Endothelial cell of umbilical vein (primary cell): ENCODE data around the gene DET1. TPM values are rescaled to one million over a fixed set of nuclear protein-coding genes. Genes with fewer than 3 reads are reported as not detected.

ENCODE experiments used
- BruUV-seq: library from RNA; stranded (reverse); fragments of 400-500 nt; replicated peaks from 2 replicates; lab custom pipeline; 2021; lab: Mats Ljungman, UMichigan
- CTCF ChIA-PET: fragments of 300-600, 350-600 bp; sonication (Branson Sonifier 250); formaldehyde crosslinking; loops from one replicate; lab custom pipeline; 2021; ENCODE audit warnings: antibody characterized with exemption, inconsistent platforms; lab: Charles Lee
- POLR2A ChIA-PET: fragments of 300-600, 350-600 bp; sonication (Branson Sonifier 250); formaldehyde crosslinking; loops from one replicate; lab custom pipeline; 2021; ENCODE audit warnings: antibody characterized with exemption, inconsistent platforms; lab: Charles Lee
- DNase-seq: peaks from one replicate; pipeline ENCODE4 v3.0.0-alpha.2; 2011; ENCODE audit warnings: low read depth, low spot score
- FAIRE-seq: peaks from 2 replicates; lab custom pipeline; 2011; peaks lifted over from hg19 to GRCh38; lab: Jason Lieb, UNC
- H2AFZ ChIP-seq: 2 replicates; pipeline ENCODE4 v1.6.0; 2012; ENCODE audit warnings: low read depth, low read length, control low read depth, inconsistent platforms
- H3K27ac ChIP-seq: 2 replicates; pipeline ENCODE4 v1.5.1; 2011; ENCODE audit warnings: low read depth, mild to moderate bottlenecking, control low read depth, low read length, moderate library complexity; ENCODE audit not compliant: insufficient read depth
- H3K27me3 ChIP-seq, 2 experiments: 2 replicates each; pipeline versions ENCODE4 v1.6.0 to v1.6.1; 2011; ENCODE audit warnings: low read length in 2 of 2, mixed read lengths in 1 of 2; ENCODE audit not compliant: control insufficient read depth in 2 of 2, insufficient read depth in 2 of 2
- H3K36me3 ChIP-seq, 2 experiments: 2 replicates in 1 of 2; 3 replicates in 1 of 2; pipeline ENCODE4 v1.5.1; 2011; ENCODE audit warnings: low read length in 2 of 2, mild to moderate bottlenecking in 1 of 2, moderate library complexity in 1 of 2; ENCODE audit not compliant: control insufficient read depth in 2 of 2, insufficient read depth in 2 of 2; ENCODE audit errors: extremely low read depth in 1 of 2
- H3K4me1 ChIP-seq: 3 replicates; pipeline ENCODE4 v1.5.1; 2011; ENCODE audit warnings: mild to moderate bottlenecking, low read length; ENCODE audit not compliant: control insufficient read depth, insufficient read depth; ENCODE audit errors: extremely low read depth
- H3K4me2 ChIP-seq: 2 replicates; pipeline ENCODE4 v1.6.1; 2011; ENCODE audit warnings: low read length, control low read depth, mixed read lengths; ENCODE audit not compliant: insufficient read depth
- H3K4me3 ChIP-seq, 3 experiments: fragments of 200-600 bp in 1 of 3; sonication (generic), shearing (Covaris generic) in 1 of 3; replicated peaks in 1 of 3; 2 replicates each; pipeline ENCODE4 v1.5.1; 2011 to 2016; ENCODE audit warnings: control low read depth in 3 of 3, low read length in 3 of 3, mild to moderate bottlenecking in 2 of 3, inconsistent platforms in 1 of 3, low read depth in 1 of 3, moderate library complexity in 1 of 3; ENCODE audit not compliant: insufficient read depth in 1 of 3
- H3K79me2 ChIP-seq: 2 replicates; pipeline ENCODE4 v1.6.0; 2012; ENCODE audit warnings: low read length, inconsistent platforms; ENCODE audit not compliant: control insufficient read depth, insufficient read depth
- H3K9ac ChIP-seq: replicated peaks from 2 replicates; pipeline ENCODE3; 2011; ENCODE audit warnings: low read length, control low read depth; ENCODE audit not compliant: insufficient read depth; ENCODE audit errors: extremely low read depth
- H3K9me1 ChIP-seq: replicated peaks from 3 replicates; pipeline ENCODE4 v1.6.0; 2011; ENCODE audit warnings: mild to moderate bottlenecking, low read length; ENCODE audit not compliant: control insufficient read depth, insufficient read depth; ENCODE audit errors: extremely low read depth
- H3K9me3 ChIP-seq: replicated peaks from 2 replicates; pipeline ENCODE4 v1.5.1; 2012; ENCODE audit warnings: low read length, inconsistent platforms; ENCODE audit not compliant: control insufficient read depth, insufficient read depth
- H4K20me1 ChIP-seq: replicated peaks from 2 replicates; pipeline ENCODE3; 2011; ENCODE audit warnings: mild to moderate bottlenecking, low read length; ENCODE audit not compliant: control insufficient read depth, insufficient read depth; ENCODE audit errors: extremely low read depth
- CTCF ChIP-seq, 2 donors: IDR thresholded peaks; 1 replicate in 1 of 2; 2 replicates in 1 of 2; pipeline ENCODE4 v1.5.1; 2011; ENCODE audit warnings: low read length in 2 of 2, mild to moderate bottlenecking in 2 of 2, moderate library complexity in 2 of 2, control low read depth in 1 of 2, inconsistent platforms in 1 of 2, low read depth in 1 of 2; ENCODE audit not compliant: insufficient read depth in 1 of 2; ENCODE audit errors: extremely low read depth in 1 of 2
- EZH2 ChIP-seq: IDR thresholded peaks from 2 replicates; pipeline ENCODE4 v1.6.1; 2012; ENCODE audit warnings: borderline replicate concordance, low read depth, mild to moderate bottlenecking, moderate library complexity, low read length, inconsistent platforms; ENCODE audit not compliant: severe bottlenecking
- MAX ChIP-seq: IDR thresholded peaks from 2 replicates; pipeline ENCODE4 v1.6.1; 2011; ENCODE audit not compliant: insufficient read depth, insufficient read length
- MYC ChIP-seq: IDR thresholded peaks from one replicate; pipeline ENCODE4 v1.6.1; 2011; ENCODE audit warnings: mild to moderate bottlenecking, low read depth, low read length
- POLR2A ChIP-seq: IDR thresholded peaks from 2 replicates; pipeline ENCODE4 v1.6.1; 2012; ENCODE audit warnings: low read depth, mild to moderate bottlenecking, control low read depth, low read length
- POLR2AphosphoS5 ChIP-seq: IDR thresholded peaks from 2 replicates; pipeline ENCODE4 v1.6.1; 2012; ENCODE audit warnings: low read depth, mild to moderate bottlenecking, control low read depth, low read length, moderate library complexity; ENCODE audit not compliant: insufficient read depth
- dilution Hi-C: fragments of 300-500 bp; cut with MboI; formaldehyde crosslinking; loops from one replicate; pipeline ENCODE4 v1.15.0; 2019; ENCODE audit warnings: low sequenced_read_pairs; ENCODE audit not compliant: extremely low pct_ligation_motif_present
- intact Hi-C: fragments of 100-400 bp; cut with micrococcal nuclease; formaldehyde crosslinking; loops from one replicate; pipeline ENCODE4 v1.10.0; 2022
- polyA plus RNA-seq, 4 experiments: library from polyadenylated mRNA; depleted of rRNA in 3 of 4; stranded (reverse) in 3 of 4; unstranded in 1 of 4; fragments of >200 nt; gene quantifications; 2 replicates each; pipeline versions ENCODE4 v1.2.1 to v1.2.3, GENCODE V29; 2011 to 2012; ENCODE audit warnings: missing spikeins in 1 of 4
- total RNA-seq: library from RNA; stranded (reverse); gene quantifications from 2 replicates; pipeline ENCODE4 v1.2.3, GENCODE V29; 2021

Gene DET1
- total and polyA plus RNA-seq, 2 donors (not counting 3 experiments of a cell fraction or from before 2014, with no cell fraction given), result 5.2 to 5.6 TPM

GRCh38 chr15:88477904-88478303 lies 68.6 kb downstream of the DET1 start:
- ChIA-PET CTCF (interaction anchor here (1.6 to 2.3 kb wide), 3 partner anchors 12 to 357 kb away, joined by 3 to 15 read pairs (median 5); no protein-coding TSS in a partner anchor), POLR2A (no interaction called here)
- Histone ChIP-seq H4K20me1 (no peaks in the 10 kb centered on the region), H3K9ac (no peak overlapping the region), H3K9me3 (no peaks in the 10 kb centered on the region), H3K9me1 (no peaks in the 10 kb centered on the region), H3K36me3 (peaks cover 11% of the 10 kb centered on the region in 2 experiments), H3K4me2 (no peak overlapping the region), H3K79me2 (no peaks in the 10 kb centered on the region), H3K27ac (no peak overlapping the region), H2AFZ (no peak overlapping the region), H3K27me3 (no peaks in the 10 kb centered on the region), H3K4me3 (no peak overlapping the region), H3K4me1 (no peaks in the 10 kb centered on the region)
- dilution Hi-C loops, result no loop called here
- no peak for TF ChIP-seq MYC
- no peak for TF ChIP-seq POLR2AphosphoS5
- no peak for TF ChIP-seq EZH2
- no peak for TF ChIP-seq MAX
- no peak for TF ChIP-seq POLR2A
- no peak for TF ChIP-seq CTCF (IDR thresholded peaks at IDR 0.05; ENCODE audit: extremely low read depth in 1 of 2, insufficient read depth in 1 of 2, low read depth in 1 of 2, low read length in 2 of 2)
- FAIRE-seq (no peak), DNase-seq (no peak)
- no TSS peak for BruUV-seq
- intact Hi-C loops, result no loop called here
